Natural killer cell (primary cell): ENCODE data around the gene CABP4. TPM values are rescaled to one million over a fixed set of nuclear protein-coding genes. Genes with fewer than 3 reads are reported as not detected.

ENCODE experiments used
- ATAC-seq, 3 donors: fragments of 150-1000 bp in 2 of 3; fragments of 200-7000 bp in 1 of 3; cut with Tn5 transposase; 1 replicate in 1 of 3; 2 replicates in 2 of 3; pipeline ENCODE4 v1.10.0; 2021; ENCODE audit warnings: mild to moderate bottlenecking in 2 of 3, moderate library complexity in 2 of 3
- DNase-seq, 2 donors: peaks; one replicate each; pipeline versions ENCODE4 v3.0.0 to v3.0.0-alpha.2; 2013 to 2021; ENCODE audit warnings: mixed read lengths in 1 of 2
- H3K27ac ChIP-seq: one replicate; pipeline ENCODE4 v1.5.1; 2013; ENCODE audit warnings: mild to moderate bottlenecking, low read length
- H3K27me3 ChIP-seq: one replicate; pipeline ENCODE4 v1.6.1; 2013; ENCODE audit warnings: low read length; ENCODE audit not compliant: control insufficient read depth, insufficient read depth
- H3K36me3 ChIP-seq: one replicate; pipeline ENCODE4 v1.6.1; 2013; ENCODE audit warnings: low read length; ENCODE audit not compliant: control insufficient read depth, insufficient read depth
- H3K4me1 ChIP-seq: one replicate; pipeline ENCODE4 v1.6.1; 2013; ENCODE audit warnings: low read length; ENCODE audit not compliant: control insufficient read depth, insufficient read depth
- H3K4me3 ChIP-seq: one replicate; pipeline ENCODE4 v1.5.1; 2013; ENCODE audit warnings: low read length
- H3K9me3 ChIP-seq: one replicate; pipeline ENCODE4 v1.6.1; 2013; ENCODE audit warnings: low read length; ENCODE audit not compliant: control insufficient read depth, insufficient read depth
- H3K27ac Mint-ChIP-seq, 2 donors: one replicate each; pipeline ENCODE4 v1.8.0; 2022; ENCODE audit warnings: mild to moderate bottlenecking in 2 of 2, mixed read lengths in 2 of 2, moderate library complexity in 1 of 2
- H3K27me3 Mint-ChIP-seq, 2 donors: one replicate each; pipeline ENCODE4 v1.8.0; 2022; ENCODE audit warnings: low read depth in 2 of 2, mixed read lengths in 2 of 2
- H3K36me3 Mint-ChIP-seq: one replicate; pipeline ENCODE4 v1.8.0; 2022; ENCODE audit warnings: mixed read lengths
- H3K4me1 Mint-ChIP-seq, 2 donors: one replicate each; pipeline ENCODE4 v1.8.0; 2022; ENCODE audit warnings: mixed read lengths in 2 of 2
- H3K4me3 Mint-ChIP-seq: one replicate; pipeline ENCODE4 v1.8.0; 2022; ENCODE audit warnings: mild to moderate bottlenecking, moderate library complexity, mixed read lengths
- H3K9me3 Mint-ChIP-seq, 2 donors: one replicate each; pipeline ENCODE4 v1.8.0; 2022; ENCODE audit warnings: mixed read lengths in 2 of 2
- whole genome bisulfite sequencing: methylation state at CpG from one replicate; pipeline ENCODE4 v1.1.7; 2013; ENCODE audit warnings: missing lambda C conversion rate; ENCODE audit not compliant: insufficient coverage; 5-methylcytosine and 5-hydroxymethylcytosine counted together
- intact Hi-C: fragments of 100-400 bp; cut with micrococcal nuclease; formaldehyde crosslinking; loops from one replicate; pipeline ENCODE4 v1.14.2; 2022
- total RNA-seq, 4 donors: library from RNA; stranded (reverse); fragments of 120-200 nt in 1 of 4; gene quantifications; one replicate each; pipeline versions ENCODE4 v1.2.3 to v1.2.4, GENCODE V29; 2013 to 2022
- TF ChIP-seq, protein P1 (sequence below): fragments of 200-600 bp; IDR thresholded peaks from one replicate; pipeline ENCODE4 v1.8.0; 2022; ENCODE audit warnings: antibody characterized with exemption

CABP4 gene
- total RNA-seq, 3 donors from 2014 or later (not counting 1 experiment from before 2014, with no cell fraction given) = 12.9 to 22.8 (median 21.3) TPM

DNA sequence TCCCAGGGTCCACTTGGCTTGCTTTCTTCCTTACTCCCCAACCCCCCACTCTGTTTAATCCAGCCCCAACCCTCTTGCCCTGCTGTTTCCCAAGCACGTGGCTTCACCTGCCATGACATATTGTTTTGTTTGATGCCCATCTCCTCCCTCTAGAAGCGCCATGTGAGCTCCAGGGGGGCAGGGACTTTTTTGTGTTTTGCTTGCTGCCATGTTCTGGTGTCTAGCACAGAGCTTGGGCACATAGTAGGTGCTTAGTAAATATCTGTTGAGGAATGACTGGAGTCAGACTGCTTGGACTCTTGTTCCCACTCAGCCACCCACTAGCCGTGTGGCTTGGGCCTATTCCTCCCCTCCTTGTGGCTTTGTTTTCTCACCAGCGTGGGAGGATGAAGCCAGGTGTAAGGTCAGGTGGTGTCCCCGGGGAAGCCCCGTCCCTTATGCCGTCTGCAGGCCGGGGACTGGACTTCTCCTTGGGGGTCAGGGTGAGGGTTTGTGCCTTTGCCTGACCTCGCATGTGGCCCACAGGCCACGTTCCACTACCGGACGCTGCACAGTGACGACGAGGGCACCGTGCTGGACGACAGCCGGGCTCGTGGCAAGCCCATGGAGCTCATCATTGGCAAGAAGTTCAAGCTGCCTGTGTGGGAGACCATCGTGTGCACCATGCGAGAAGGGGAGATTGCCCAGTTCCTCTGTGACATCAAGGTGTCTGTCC, 31.5 kb downstream of the CABP4 start:
- no peaks in the 10 kb centered on the region for H3K36me3 Mint-ChIP-seq
- H3K27ac ChIP-seq = peak overlapping the region; percentile 74
- 52% methylated on average over 19 of the region's 20 CpGs for WGBS

DNA sequence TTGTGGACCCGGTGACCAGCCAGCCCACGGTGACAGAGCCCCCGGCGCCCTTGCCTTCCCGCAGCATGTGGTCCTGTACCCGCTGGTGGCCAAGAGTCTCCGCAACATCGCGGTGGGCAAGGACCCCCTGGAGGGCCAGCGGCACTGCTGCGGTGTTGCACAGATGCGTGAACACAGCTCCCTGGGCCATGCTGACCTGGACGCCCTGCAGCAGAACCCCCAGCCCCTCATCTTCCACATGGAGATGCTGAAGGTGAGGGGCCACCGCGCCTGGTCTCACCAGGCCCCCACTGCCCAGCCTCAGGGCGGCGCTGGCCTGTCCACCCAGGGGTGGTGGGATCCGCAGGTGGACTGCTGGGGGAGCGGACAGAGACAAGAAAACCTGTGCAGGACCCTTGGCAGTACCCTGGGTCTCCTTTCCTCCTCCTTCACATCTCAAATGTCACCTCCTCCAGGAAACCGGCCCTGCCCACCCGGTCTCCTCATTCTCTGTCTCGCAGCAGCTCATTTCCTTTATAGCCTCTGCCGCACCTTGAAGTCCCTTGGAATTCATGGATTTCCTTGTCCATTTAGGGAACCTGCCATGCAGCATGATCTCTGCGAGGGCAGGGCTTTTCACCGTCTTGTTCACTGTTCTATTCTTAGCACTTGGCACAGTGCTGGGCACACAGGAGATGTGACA, 34.2 kb downstream of the CABP4 start:
- peaks cover 33 to 41% of the 10 kb centered on the region in 2 donors for H3K4me1 Mint-ChIP-seq
- intact Hi-C loops = no loop called here

More for the DNA sequence above, 31.5 kb downstream of the CABP4 start:
- peaks cover 55 to 62% of the 10 kb centered on the region in 2 donors for H3K4me1 Mint-ChIP-seq
- no peaks in the 10 kb centered on the region for H3K9me3 Mint-ChIP-seq
- no peak overlapping the region for H3K4me3 ChIP-seq
- intact Hi-C loops = no loop called here
- H3K4me1 ChIP-seq = peaks cover 60% of the 10 kb centered on the region
- peak overlapping the region; percentile 97 to 98 for H3K27ac Mint-ChIP-seq
- H3K27me3 ChIP-seq = no peaks in the 10 kb centered on the region
- DNase-seq = peak in 1 of 2 donors; percentile 60
- peak overlapping the region; percentile 76 for H3K4me3 Mint-ChIP-seq
- H3K27me3 Mint-ChIP-seq = no peaks in the 10 kb centered on the region
- TF ChIP-seq, protein P1, sequence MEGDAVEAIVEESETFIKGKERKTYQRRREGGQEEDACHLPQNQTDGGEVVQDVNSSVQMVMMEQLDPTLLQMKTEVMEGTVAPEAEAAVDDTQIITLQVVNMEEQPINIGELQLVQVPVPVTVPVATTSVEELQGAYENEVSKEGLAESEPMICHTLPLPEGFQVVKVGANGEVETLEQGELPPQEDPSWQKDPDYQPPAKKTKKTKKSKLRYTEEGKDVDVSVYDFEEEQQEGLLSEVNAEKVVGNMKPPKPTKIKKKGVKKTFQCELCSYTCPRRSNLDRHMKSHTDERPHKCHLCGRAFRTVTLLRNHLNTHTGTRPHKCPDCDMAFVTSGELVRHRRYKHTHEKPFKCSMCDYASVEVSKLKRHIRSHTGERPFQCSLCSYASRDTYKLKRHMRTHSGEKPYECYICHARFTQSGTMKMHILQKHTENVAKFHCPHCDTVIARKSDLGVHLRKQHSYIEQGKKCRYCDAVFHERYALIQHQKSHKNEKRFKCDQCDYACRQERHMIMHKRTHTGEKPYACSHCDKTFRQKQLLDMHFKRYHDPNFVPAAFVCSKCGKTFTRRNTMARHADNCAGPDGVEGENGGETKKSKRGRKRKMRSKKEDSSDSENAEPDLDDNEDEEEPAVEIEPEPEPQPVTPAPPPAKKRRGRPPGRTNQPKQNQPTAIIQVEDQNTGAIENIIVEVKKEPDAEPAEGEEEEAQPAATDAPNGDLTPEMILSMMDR = no peak
- no peaks in the 10 kb centered on the region for H3K9me3 ChIP-seq
- peaks cover 44% of the 10 kb centered on the region for H3K36me3 ChIP-seq
- no peak for ATAC-seq

DNA sequence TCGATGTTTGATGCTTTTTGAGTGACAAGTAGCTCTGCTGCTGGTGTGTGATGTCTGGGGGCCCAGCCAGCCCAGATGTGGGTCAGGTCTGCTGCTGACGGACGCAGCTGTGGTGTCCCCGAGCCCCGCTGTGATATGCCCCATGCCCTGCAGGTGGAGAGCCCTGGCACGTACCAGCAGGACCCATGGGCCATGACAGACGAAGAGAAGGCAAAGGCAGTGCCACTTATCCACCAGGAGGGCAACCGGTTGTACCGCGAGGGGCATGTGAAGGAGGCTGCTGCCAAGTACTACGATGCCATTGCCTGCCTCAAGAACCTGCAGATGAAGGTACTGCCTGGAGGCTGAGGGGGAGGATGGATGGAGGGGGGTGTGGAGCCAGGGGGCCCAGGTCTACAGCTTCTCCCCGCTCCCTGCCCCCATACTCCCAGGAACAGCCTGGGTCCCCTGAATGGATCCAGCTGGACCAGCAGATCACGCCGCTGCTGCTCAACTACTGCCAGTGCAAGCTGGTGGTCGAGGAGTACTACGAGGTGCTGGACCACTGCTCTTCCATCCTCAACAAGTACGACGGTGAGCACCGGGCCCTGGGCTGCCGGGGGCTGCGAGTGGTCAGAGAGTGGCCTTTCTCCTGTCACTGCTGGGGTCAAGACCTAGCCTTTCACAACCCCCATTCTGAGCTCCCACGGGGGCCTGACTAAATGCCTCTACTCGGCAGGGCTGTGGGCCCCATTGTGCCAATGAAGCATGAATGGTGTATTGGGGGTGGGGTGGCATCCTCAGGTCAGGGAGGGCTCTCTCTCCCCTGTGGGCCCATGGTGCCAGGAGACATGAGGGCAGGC, 35.0 kb downstream of the CABP4 start:
- no peaks in the 10 kb centered on the region for H3K36me3 Mint-ChIP-seq

More for the DNA sequence above, 34.2 kb downstream of the CABP4 start:
- Histone ChIP-seq H3K27ac (no peak overlapping the region), H3K27me3 (no peaks in the 10 kb centered on the region), H3K36me3 (peaks cover 68% of the 10 kb centered on the region), H3K9me3 (no peaks in the 10 kb centered on the region), H3K4me3 (no peak overlapping the region), H3K4me1 (peaks cover 40% of the 10 kb centered on the region)
- Mint-ChIP-seq H3K27ac (peak overlapping the region; percentile 34 to 64), H3K27me3 (no peaks in the 10 kb centered on the region), H3K36me3 (no peaks in the 10 kb centered on the region), H3K9me3 (no peaks in the 10 kb centered on the region), H3K4me3 (no peak overlapping the region)
- TF ChIP-seq, protein P1 = no peak
- no peak for ATAC-seq
- 95% methylated on average over 25 of the region's 25 CpGs for WGBS
- DNase-seq = no peak

More for the DNA sequence above, 35.0 kb downstream of the CABP4 start:
- H3K4me1 ChIP-seq = peaks cover 32% of the 10 kb centered on the region
- H3K9me3 ChIP-seq = no peaks in the 10 kb centered on the region
- H3K36me3 ChIP-seq = peaks cover 73% of the 10 kb centered on the region
- ATAC-seq = no peak
- no peak overlapping the region for H3K27ac ChIP-seq
- Mint-ChIP-seq H3K9me3 (no peaks in the 10 kb centered on the region), H3K4me1 (peaks cover 26 to 33% of the 10 kb centered on the region in 2 donors), H3K27me3 (no peaks in the 10 kb centered on the region), H3K4me3 (no peak overlapping the region), H3K27ac (peak overlapping the region; percentile 34 to 64)
- 90% methylated on average over 23 of the region's 23 CpGs for WGBS
- DNase-seq = no peak
- TF ChIP-seq, protein P1 = no peak
- H3K4me3 ChIP-seq = no peak overlapping the region
- H3K27me3 ChIP-seq = no peaks in the 10 kb centered on the region
- intact Hi-C loops = no loop called here
